GM21390 (cell line): ENCODE results near the gene TOP3B.
A peak's percentile ranks its signal among the peaks of the same experiment; 100 is the strongest.

Experiments
- ATAC-seq: cut with Tn5 transposase; IDR thresholded peaks from one replicate; pipeline ENCODE4 v1.9.1; 2021; ENCODE audit not compliant: unreplicated experiment

The TOP3B gene

GRCh38 chr22:21982338-21982965 is at the start of gene TOP3B:
Gene TOP3B, minus strand, starts transcription at chr22:21982787. Its CDS starts 7,078 bp downstream, at chr22:21975709.
- peak; percentile 79 for ATAC-seq

- no peak for ATAC-seq
These were observed 48.8 kb upstream of the TOP3B start for GRCh38 chr22:22031183-22031945.

- peak; percentile 50 for ATAC-seq
These were observed 48.1 kb upstream of the TOP3B start for GRCh38 chr22:22030493-22031182.

- no peak for ATAC-seq
These were observed 45.4 kb upstream of the TOP3B start for GRCh38 chr22:22027955-22028354.

GRCh38 chr22:22026157-22026831 is 43.7 kb upstream of the TOP3B start:
- ATAC-seq = peak; percentile 62

- ATAC-seq = no peak
These were observed 43.0 kb upstream of the TOP3B start for GRCh38 chr22:22025320-22026156.

GRCh38 chr22:22024440-22024839 is 41.9 kb upstream of the TOP3B start:
- ATAC-seq = no peak

- no peak for ATAC-seq
These were observed 41.1 kb upstream of the TOP3B start for GRCh38 chr22:22023581-22024137.

GRCh38 chr22:22022947-22023534 is 40.5 kb upstream of the TOP3B start:
- no peak for ATAC-seq

GRCh38 chr22:22022255-22022840 is 39.8 kb upstream of the TOP3B start:
- no peak for ATAC-seq

- ATAC-seq = no peak
These were observed 38.7 kb upstream of the TOP3B start for GRCh38 chr22:22021162-22021750.

- no peak for ATAC-seq
These were observed 37.9 kb upstream of the TOP3B start for GRCh38 chr22:22020425-22020852.

- ATAC-seq = no peak
These were observed 37.3 kb upstream of the TOP3B start for GRCh38 chr22:22019659-22020424.

- no peak for ATAC-seq
These were observed 36.5 kb upstream of the TOP3B start for GRCh38 chr22:22018825-22019658.

GRCh38 chr22:22015631-22016030 is 33.0 kb upstream of the TOP3B start:
- no peak for ATAC-seq

- ATAC-seq = no peak
These were observed 31.7 kb upstream of the TOP3B start for GRCh38 chr22:22014285-22014659.

GRCh38 chr22:22013559-22014284 is 31.1 kb upstream of the TOP3B start:
- ATAC-seq = no peak
